Upper lobe of left lung (tissue), 6 donors: ENCODE data around the gene SAMD4A. TPM values are rescaled to one million over a fixed set of nuclear protein-coding genes. Genes with fewer than 3 reads are reported as not detected.
A peak's percentile ranks its signal among the peaks of the same experiment; 100 is the strongest.

Experiments
- ATAC-seq, 2 donors: fragments of 200-7000 bp; cut with Tn5 transposase; one replicate each; pipeline ENCODE4 v1.9.1; 2022; ENCODE audit warnings: mild to moderate bottlenecking in 2 of 2, moderate library complexity in 2 of 2; ENCODE audit not compliant: low FRiP score in 2 of 2
- DNase-seq, 2 donors: peaks; one replicate each; pipeline ENCODE4 v3.0.0-alpha.2; 2019 to 2020
- H3K27ac ChIP-seq, 4 donors: fragments of 200-600 bp; sonication (generic); one replicate each; pipeline ENCODE4 v1.5.1; 2016 to 2019
- H3K27me3 ChIP-seq, 4 donors: fragments of 200-600 bp; sonication (generic); one replicate each; pipeline ENCODE4 v1.5.1; 2017 to 2019
- H3K36me3 ChIP-seq, 4 donors: fragments of 200-600 bp; sonication (generic); one replicate each; pipeline ENCODE4 v1.5.1; 2016 to 2019
- H3K4me1 ChIP-seq, 4 donors: fragments of 200-600 bp; sonication (generic); one replicate each; pipeline ENCODE4 v1.5.1; 2018 to 2019
- H3K4me3 ChIP-seq, 4 donors: fragments of 200-600 bp; sonication (generic); one replicate each; pipeline ENCODE4 v1.5.1; 2017 to 2019; ENCODE audit warnings: mild to moderate bottlenecking in 2 of 4, moderate library complexity in 1 of 4
- H3K9me3 ChIP-seq, 4 donors: fragments of 200-600 bp; sonication (generic); one replicate each; pipeline ENCODE4 v1.5.1; 2018 to 2019
- EP300 ChIP-seq, 4 donors: sonication (generic); formaldehyde crosslinking; IDR thresholded peaks; one replicate each; pipeline ENCODE4 v1.5.1; 2017; ENCODE audit warnings: antibody characterized with exemption in 4 of 4, control low read depth in 2 of 4
- POLR2A ChIP-seq, 4 donors: fragments of 450-650 bp; IDR thresholded peaks; one replicate each; pipeline ENCODE4 v1.5.1; 2016 to 2017; ENCODE audit warnings: antibody characterized with exemption in 4 of 4, mild to moderate bottlenecking in 2 of 4
- POLR2AphosphoS5 ChIP-seq, 2 donors: sonication (generic); formaldehyde crosslinking; IDR thresholded peaks; one replicate each; pipeline ENCODE4 v1.5.1; 2017; ENCODE audit warnings: antibody characterized with exemption in 2 of 2
- WGBS, 2 donors: methylation state at CpG; one replicate each; pipeline ENCODE4 v1.1.5; 2017 to 2018; 5-methylcytosine and 5-hydroxymethylcytosine counted together
- total RNA-seq, 6 donors: library from RNA; depleted of rRNA in 4 of 6; stranded (reverse); fragments of >200 nt in 4 of 6; gene quantifications; one replicate each; pipeline versions ENCODE4 v1.1.0 to v1.2.1, GENCODE V29; 2016 to 2021
- TF ChIP-seq, protein P1 (sequence below), 6 experiments: fragments of 450-650 bp in 4 of 6; fragments of 200-600 bp in 2 of 6; sonication (generic) in 2 of 6; IDR thresholded peaks; one replicate each; pipeline ENCODE4 v1.5.1; 2016 to 2019; ENCODE audit warnings: antibody characterized with exemption in 6 of 6
- donor health status: DM: no; HTN: no; CAD: no; lungs with moderate emphysema.
- donor health status: DM: no; HTN: yes; CAD: no; lungs with severe emphysema.

Gene SAMD4A
- total RNA-seq, 6 donors from 2014 or later = 26.0 to 68.3 (median 37.0) TPM

DNA sequence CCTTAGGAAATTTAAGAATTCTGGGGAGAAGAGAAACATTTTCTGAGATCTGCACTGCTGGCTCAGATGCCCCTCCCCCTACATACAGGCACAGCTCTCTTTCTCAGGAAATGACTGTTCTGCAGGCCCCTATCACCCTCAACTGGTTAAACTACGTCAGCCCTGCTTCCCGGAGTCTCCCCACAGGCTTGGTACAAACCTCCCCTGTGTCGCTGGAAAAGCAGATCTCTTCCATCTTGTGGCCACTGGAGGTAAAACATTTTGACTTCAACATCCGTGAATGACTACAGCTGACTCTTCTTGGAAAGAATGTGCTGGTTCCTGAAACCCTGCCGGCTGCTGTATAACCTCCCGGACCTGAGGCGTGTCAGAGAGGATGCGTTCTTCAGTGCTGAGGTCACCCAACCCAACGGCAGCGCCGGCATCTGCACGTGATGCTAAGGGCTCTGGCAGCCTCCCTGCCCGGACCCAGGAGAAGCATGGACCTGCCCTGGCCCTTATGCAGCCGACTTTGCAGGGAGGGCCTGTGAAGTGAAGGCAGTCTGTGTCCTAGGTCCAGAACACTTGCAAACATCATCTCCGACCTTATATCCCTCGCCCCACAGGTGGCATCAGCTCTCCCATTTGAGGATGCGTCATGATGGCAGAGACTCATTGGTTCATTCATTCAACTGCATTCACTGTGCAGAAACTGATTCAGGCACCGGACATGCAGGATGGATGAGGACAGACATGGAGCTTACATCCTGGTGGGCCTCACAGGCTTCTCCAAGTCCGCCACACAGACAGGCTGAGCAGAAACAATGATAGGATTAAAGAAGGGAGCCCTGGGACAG, 206.5 kb downstream of the SAMD4A start:
- Histone ChIP-seq H3K4me3 (no peak overlapping the region), H3K9me3 (no peaks in the 10 kb centered on the region), H3K27me3 (no peaks in the 10 kb centered on the region), H3K36me3 (peaks cover 0 to 24% (median 0%) of the 10 kb centered on the region in 4 donors), H3K27ac (peak overlapping the region; percentile 69 to 87 (median 80)), H3K4me1 (peaks cover 24 to 32% (median 27%) of the 10 kb centered on the region in 4 donors)
- WGBS, 2 donors = 23 to 32% methylated on average over 9 to 19 of the region's 19 CpGs
- TF ChIP-seq POLR2A (IDR thresholded peaks at IDR 0.05) (no peak), EP300 (IDR thresholded peaks at IDR 0.05) (peak in 3 of 4 donors; percentile 53 to 86 (median 82)), POLR2AphosphoS5 (IDR thresholded peaks at IDR 0.05) (peak; percentile 77 to 87)
- TF ChIP-seq, protein P1, sequence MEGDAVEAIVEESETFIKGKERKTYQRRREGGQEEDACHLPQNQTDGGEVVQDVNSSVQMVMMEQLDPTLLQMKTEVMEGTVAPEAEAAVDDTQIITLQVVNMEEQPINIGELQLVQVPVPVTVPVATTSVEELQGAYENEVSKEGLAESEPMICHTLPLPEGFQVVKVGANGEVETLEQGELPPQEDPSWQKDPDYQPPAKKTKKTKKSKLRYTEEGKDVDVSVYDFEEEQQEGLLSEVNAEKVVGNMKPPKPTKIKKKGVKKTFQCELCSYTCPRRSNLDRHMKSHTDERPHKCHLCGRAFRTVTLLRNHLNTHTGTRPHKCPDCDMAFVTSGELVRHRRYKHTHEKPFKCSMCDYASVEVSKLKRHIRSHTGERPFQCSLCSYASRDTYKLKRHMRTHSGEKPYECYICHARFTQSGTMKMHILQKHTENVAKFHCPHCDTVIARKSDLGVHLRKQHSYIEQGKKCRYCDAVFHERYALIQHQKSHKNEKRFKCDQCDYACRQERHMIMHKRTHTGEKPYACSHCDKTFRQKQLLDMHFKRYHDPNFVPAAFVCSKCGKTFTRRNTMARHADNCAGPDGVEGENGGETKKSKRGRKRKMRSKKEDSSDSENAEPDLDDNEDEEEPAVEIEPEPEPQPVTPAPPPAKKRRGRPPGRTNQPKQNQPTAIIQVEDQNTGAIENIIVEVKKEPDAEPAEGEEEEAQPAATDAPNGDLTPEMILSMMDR (IDR thresholded peaks at IDR 0.05) = peak; percentile 47 to 87 (median 76)
- DNase-seq (peak; percentile 78 to 84), ATAC-seq (peak; percentile 91 to 92)

DNA sequence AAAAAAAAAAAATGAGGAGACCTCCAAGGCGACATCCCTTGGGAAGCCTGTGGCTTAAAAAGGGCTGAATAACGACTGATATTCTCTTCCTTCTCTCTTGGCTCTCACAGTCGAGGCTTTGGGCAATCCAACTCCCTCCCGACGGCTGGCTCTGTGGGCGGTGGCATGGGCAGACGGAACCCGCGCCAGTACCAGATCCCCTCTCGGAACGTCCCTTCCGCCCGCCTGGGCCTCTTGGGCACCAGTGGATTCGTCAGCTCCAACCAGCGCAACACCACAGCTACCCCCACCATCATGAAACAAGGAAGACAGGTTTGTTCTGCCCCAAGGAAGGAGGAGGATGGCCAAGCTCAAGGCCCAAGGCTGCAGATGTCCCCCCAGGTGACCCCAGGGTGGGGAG, 207.9 kb downstream of the SAMD4A start:
- H3K4me3 ChIP-seq = no peak overlapping the region
- peak in 1 of 2 donors; percentile 74 for DNase-seq
- no peaks in the 10 kb centered on the region for H3K9me3 ChIP-seq
- no peaks in the 10 kb centered on the region for H3K27me3 ChIP-seq
- peaks cover 0 to 32% (median 0%) of the 10 kb centered on the region in 4 donors for H3K36me3 ChIP-seq
- WGBS, 2 donors = 90 to 96% methylated on average over 15 of the region's 15 CpGs
- TF ChIP-seq POLR2AphosphoS5 (IDR thresholded peaks at IDR 0.05) (no peak), POLR2A (IDR thresholded peaks at IDR 0.05) (no peak), EP300 (IDR thresholded peaks at IDR 0.05) (no peak)
- TF ChIP-seq, protein P1 (IDR thresholded peaks at IDR 0.05) = no peak
- no peak overlapping the region for H3K27ac ChIP-seq
- ATAC-seq = no peak
- peaks cover 24 to 36% (median 32%) of the 10 kb centered on the region in 4 donors for H3K4me1 ChIP-seq

DNA sequence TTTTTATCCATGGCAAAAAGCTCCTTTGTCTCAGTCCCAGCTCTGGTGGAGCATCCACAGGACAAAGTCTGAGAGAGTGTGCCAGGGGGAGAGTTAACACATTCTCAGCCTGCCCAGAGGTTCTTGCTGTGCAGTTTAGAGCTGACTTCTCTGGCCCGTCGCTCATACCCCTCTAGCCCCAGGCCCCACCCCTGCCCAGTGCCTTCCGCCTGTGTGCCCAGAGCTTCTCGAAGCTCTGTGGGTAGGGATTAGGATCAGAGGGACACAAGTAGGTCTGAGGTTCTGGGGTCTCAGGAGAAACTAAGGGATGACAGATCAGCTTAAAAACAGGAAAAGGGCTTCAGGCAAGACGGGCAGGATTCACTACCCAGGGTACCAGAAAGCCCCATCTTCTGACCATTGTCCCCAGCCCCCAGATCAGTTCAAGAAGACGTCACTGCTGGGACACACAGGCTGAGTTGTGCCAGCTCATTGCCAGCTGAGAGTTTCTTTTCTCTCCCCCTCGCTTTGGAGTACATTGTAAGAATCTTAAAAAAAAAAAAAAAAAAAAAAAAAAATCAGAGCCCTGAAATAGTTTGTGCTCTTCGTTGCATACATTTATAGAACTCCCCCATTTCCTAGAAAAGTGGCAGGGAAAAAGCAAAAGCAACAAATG, 208.7 kb downstream of the SAMD4A start:
- Histone ChIP-seq H3K27ac (no peak overlapping the region), H3K36me3 (peaks cover 0 to 37% (median 2%) of the 10 kb centered on the region in 4 donors), H3K4me1 (peaks cover 24 to 36% (median 32%) of the 10 kb centered on the region in 4 donors), H3K4me3 (no peak overlapping the region), H3K27me3 (no peaks in the 10 kb centered on the region), H3K9me3 (no peaks in the 10 kb centered on the region)
- TF ChIP-seq, protein P1 (IDR thresholded peaks at IDR 0.05) = no peak
- no peak for TF ChIP-seq POLR2A (IDR thresholded peaks at IDR 0.05)
- no peak for TF ChIP-seq POLR2AphosphoS5 (IDR thresholded peaks at IDR 0.05)
- no peak for TF ChIP-seq EP300 (IDR thresholded peaks at IDR 0.05)
- no peak for DNase-seq
- WGBS, 2 donors = 80 to 81% methylated on average over 8 of the region's 8 CpGs
- ATAC-seq = no peak

DNA sequence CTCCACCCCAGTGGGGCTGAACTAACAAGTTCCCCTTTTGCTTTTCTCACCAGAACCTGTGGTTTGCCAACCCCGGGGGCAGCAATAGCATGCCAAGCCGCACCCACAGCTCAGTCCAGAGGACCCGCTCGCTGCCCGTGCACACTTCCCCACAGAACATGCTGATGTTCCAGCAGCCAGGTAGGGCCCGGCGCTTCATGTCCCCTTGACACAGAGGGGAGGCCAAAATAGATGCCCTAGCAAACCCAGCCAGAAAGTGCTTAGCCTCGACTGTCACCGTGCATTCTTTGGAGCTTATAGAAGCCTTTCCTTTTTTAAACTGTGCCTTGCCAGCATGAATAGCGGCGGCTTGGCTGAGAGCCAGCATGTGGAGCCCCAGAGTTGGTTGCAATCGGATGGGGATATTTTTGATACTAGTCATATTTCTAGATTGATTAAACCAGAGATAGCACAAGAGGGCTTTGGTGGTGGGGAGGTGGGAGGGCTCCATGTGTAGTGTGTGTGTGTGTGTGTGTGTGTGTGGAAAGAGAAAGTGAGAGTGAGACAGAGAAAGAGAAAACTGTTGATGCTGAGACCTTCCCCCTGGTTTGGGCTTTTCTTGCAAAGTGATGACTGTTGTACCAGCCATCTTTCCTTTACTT, 209.6 kb downstream of the SAMD4A start:
- H3K4me1 ChIP-seq = peaks cover 24 to 36% (median 32%) of the 10 kb centered on the region in 4 donors
- H3K27me3 ChIP-seq = no peaks in the 10 kb centered on the region
- 29 to 36% methylated on average over 11 to 12 of the region's 12 CpGs for WGBS, 2 donors
- peaks cover 0 to 38% (median 2%) of the 10 kb centered on the region in 4 donors for H3K36me3 ChIP-seq
- TF ChIP-seq, protein P1 (IDR thresholded peaks at IDR 0.05) = no peak
- TF ChIP-seq POLR2AphosphoS5 (IDR thresholded peaks at IDR 0.05) (no peak), EP300 (IDR thresholded peaks at IDR 0.05) (no peak), POLR2A (IDR thresholded peaks at IDR 0.05) (no peak)
- no peak overlapping the region for H3K4me3 ChIP-seq
- ATAC-seq = no peak
- H3K27ac ChIP-seq = no peak overlapping the region
- peak in 1 of 2 donors; percentile 47 for DNase-seq
- H3K9me3 ChIP-seq = no peaks in the 10 kb centered on the region
